DOHH2 (cell line): ENCODE results near the gene SH2D7.

ENCODE experiments used
- EZH2phosphoT487 ChIP-seq: fragments of 200-600 bp; sonication (generic); IDR thresholded peaks from 2 replicates; pipeline ENCODE4 v1.6.1; 2017; ENCODE audit warnings: borderline replicate concordance, mild to moderate bottlenecking, antibody characterized with exemption, low read length, moderate library complexity, mixed read lengths
- TF ChIP-seq, protein P1 (sequence below): fragments of 200-600 bp; sonication (generic); IDR thresholded peaks from one replicate; pipeline ENCODE4 v1.5.1; 2014; ENCODE audit warnings: antibody characterized with exemption, mild to moderate bottlenecking, low read depth, low read length; ENCODE audit not compliant: poor library complexity, severe bottlenecking

DNA sequence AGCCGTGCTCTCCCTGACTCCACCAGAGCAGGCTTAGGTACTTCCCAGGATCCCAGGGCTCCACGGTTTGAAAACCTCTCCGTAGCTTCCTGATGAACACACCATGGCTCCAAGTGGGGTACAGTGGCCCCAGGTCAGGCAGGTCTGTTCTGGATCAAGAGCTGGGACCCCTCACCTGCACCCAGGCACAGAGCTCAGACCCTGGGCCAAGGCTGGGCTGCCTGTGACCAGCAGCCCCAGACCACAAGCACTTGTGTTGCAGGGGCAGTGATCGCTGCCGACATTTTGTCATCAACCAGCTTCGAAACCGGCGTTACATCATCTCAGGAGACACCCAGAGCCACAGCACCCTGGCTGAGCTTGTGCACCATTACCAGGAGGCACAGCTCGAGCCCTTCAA is 5.3 kb downstream of the SH2D7 start:
- TF ChIP-seq, protein P1, sequence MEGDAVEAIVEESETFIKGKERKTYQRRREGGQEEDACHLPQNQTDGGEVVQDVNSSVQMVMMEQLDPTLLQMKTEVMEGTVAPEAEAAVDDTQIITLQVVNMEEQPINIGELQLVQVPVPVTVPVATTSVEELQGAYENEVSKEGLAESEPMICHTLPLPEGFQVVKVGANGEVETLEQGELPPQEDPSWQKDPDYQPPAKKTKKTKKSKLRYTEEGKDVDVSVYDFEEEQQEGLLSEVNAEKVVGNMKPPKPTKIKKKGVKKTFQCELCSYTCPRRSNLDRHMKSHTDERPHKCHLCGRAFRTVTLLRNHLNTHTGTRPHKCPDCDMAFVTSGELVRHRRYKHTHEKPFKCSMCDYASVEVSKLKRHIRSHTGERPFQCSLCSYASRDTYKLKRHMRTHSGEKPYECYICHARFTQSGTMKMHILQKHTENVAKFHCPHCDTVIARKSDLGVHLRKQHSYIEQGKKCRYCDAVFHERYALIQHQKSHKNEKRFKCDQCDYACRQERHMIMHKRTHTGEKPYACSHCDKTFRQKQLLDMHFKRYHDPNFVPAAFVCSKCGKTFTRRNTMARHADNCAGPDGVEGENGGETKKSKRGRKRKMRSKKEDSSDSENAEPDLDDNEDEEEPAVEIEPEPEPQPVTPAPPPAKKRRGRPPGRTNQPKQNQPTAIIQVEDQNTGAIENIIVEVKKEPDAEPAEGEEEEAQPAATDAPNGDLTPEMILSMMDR = no peak
- TF ChIP-seq EZH2phosphoT487 = no peak
